Jurkat, Clone E6-1 (cell line): ENCODE results near the gene APBA1.

Experiments
- DNase-seq: peaks from one replicate; pipeline ENCODE4 v3.0.0-alpha.2; 2011; ENCODE audit warnings: low read depth, low spot score
- H3K4me3 ChIP-seq: 2 replicates; pipeline ENCODE4 v1.5.1; 2011; ENCODE audit warnings: mild to moderate bottlenecking, low read length, control low read depth, moderate library complexity

APBA1 gene

DNA sequence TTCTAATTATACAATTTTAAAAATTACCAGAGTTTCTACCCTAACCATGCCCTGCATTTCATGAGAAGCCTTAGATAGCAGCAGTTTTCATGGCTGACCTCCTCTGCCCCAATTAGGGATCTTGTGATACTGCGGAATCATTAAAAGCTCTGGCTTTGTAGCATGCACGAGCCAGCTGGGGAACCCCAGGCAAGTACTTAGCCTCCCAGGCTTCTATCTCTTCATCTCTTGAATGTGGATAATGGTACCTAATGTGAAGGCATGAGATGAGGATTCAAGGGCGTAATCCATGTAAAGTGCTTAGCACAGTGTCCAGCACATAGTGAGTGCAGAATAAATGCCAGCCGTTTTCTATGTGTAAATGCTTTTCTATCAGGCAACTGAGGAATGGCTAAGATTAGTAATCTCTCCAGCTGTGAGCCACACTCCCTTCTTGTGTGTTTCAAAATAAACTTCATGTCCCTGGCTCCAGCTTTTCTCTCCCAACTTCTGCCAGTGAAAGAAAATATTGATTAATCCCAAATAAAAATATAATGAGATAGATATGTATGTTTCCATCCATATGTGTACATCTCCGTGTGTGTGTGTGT is 88.4 kb downstream of the APBA1 start:
- H3K4me3 ChIP-seq = no peak overlapping the region
- DNase-seq = no peak

DNA sequence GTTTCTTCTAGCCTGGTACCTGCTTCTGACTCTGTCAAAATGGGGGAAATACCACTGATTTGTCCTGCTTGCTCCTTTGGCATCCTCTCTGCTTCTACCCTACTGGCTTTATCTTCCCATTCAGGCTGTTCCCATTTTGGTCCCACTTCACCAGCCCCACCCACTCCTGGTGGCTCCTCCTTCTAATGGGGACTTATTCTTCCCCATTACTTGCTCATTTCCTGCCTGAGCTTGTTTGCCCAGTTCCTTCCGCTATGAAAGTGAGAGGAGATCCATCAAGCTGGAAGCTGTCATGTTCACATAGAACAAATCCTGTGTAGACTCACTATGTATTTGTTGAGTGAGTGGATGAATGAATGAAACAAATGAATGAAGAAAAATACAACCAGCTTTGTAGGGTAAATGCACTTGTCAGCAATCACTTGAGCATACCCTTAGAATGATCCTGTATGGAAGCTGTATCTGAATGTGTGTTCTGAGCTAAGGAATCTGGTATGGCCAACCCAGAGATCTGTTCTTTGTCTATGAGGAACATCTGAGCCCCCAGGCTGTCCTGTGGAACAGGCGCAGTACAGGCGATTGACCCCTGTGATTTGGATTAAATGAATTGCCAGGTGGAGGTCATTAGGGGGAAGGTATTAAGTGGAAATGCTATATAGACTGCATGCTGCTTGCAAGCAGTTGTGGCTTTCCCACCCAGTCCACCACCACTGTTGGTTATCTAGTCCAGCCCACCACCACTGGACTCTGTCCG is 89.5 kb downstream of the APBA1 start:
- DNase-seq = no peak
- no peak overlapping the region for H3K4me3 ChIP-seq

DNA sequence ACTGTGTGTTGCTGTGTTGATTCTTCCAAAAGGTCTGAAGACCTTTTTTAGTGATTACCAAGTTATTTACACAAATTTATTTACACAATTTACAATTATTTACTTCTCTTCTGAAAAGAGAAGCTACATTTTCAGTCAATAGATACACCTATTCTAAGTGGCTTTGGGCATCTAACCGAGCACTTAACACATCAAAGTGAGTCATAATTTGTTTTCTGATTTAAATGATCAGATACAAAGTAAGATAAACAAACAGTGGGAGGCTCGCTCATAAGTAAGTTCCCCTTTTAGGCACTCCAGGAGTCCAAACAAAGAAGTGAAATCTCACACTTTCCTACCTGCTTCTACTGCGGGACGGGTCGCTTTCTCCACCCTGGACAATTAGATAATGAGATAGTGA is 90.2 kb downstream of the APBA1 start:
- DNase-seq = no peak
- H3K4me3 ChIP-seq = no peak overlapping the region

DNA sequence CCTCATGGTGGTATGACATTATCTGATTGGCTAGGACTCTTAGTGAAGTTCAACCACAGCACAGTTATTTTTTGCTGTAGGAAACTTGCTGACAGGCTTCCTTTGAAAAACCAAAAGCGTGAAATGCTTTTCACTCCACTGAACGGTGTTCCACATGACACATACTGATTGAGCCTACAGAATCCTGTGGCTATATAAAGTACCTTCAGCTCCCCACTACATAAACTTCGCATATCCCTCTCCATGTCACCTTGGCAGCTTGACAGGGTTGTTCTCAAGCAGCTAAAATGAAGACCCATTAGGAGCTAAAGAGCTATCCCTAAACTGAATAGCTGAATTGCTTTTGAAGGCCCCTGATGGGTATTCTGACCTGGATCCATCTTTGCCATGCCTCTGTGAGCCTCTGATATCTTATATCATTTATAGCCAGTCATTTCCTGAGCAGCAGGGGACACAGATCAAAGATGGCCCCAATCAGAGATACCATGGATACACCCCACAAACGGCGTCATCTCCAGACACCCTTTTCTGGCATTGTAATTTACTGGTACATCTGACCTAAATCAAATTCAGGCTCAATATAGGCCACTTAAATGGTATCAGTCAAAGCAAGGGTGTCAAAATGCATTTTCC is 91.5 kb downstream of the APBA1 start:
- no peak overlapping the region for H3K4me3 ChIP-seq
- peak; percentile 46 for DNase-seq

DNA sequence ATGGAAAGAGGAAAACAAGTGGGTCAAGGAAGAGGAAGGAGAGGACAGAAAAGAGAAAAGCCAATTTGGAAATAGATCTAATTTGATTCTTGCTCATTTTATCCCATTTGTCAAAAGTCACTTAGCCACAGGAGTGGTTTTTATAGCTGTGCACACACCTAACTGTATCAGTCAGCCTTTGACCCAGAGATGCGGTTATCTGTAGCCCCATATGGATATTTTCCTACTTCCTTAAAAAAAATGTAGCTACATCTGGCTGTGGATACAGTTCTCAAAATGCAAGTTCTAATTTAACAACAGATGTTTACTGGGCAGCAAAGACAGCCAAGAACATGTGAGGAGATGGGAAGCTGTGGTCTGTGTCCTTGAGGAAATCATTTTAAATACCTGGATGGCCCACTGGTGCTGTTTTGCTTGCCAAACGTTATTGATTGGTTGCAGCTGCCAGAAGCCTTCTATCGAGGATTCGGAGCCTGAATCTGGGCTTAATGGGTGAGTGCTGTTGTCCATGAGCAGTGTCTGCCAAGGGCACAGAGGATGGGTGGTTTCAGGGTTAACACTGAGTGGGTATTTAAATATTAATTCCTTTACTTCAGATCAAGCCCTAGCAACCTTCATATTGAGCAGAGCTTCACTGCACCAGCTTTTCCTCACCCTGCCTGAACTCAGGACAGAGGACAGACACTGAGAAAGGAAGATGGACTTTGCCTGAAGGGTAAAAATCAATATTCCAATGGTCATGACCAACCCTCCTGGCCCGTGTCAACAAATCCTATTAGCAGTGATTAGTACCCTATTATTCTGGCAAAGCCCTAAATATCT is 92.2 kb downstream of the APBA1 start:
- no peak for DNase-seq
- H3K4me3 ChIP-seq = no peak overlapping the region

DNA sequence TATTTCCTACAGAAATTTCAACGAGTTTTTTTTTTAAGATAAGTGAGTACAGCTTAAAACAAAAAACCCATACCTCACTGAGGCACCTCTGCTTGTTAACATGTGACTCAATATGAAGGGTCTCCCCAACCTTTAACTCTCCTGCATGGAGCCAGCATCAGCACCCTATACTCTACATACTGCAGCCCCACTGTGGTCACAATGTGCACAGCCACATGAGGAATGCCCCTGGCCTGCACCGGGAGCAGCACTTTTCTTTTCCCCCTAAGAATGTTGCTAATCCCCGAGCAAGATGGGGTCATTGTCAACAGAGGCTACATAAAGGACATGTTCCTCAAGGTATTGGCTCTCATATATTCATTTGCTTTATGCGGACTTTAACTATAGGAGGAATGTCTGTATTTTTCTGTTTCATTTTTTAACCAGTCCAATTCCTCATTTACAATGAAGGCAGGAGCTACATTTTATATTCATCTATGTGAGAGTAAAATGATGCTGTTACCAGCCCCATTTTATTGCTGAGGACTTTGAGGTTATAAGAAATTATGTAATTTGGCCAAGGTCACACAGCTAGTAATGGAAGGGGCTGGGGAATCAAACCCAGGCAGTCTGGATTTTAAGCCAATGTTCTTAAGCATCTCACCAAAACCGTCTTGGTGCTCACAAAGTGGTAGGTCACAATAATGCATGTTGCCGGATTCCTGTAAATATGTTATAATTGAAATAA is 93.0 kb downstream of the APBA1 start:
- no peak overlapping the region for H3K4me3 ChIP-seq

DNA sequence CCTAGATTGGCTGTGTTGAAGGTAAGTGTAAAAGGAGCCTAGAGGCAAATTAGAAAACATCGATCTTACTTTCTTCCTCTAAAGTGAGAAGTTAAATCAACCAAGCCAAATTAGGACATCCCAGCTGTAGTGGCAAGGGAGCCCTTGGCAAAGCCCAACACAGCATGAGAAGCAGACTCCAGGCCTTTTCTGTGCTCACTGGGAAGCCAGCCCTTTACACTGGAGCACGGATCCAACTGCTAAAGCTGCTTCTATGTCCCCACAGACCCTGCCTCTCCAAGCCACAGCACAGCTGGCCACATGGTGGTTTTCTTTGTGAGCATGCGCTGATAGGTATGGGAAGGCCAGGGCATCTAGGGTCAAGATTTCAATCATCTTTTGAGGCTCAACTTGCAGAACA is 94.1 kb downstream of the APBA1 start:
- no peak overlapping the region for H3K4me3 ChIP-seq

More for the DNA sequence above, 93.0 kb downstream of the APBA1 start:
- no peak for DNase-seq

DNA sequence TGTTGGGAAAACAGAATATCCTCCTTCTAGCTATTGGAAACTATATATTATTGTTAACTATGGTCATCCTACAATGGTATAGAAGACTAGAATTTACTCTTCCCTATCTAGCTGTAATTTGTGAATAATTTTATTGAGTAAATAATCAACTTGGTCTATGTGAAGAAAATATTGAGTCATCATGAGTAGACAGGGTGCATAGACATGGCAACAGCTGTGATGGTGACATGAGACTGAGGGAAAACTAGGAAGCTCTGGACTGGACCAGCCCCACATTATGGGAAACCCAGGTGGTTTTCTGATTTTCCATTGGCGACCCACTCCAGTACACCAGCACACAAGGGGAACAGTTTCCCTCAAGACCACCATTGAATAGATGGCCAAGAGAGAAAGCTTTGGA is 95.0 kb downstream of the APBA1 start:
- H3K4me3 ChIP-seq = no peak overlapping the region
- no peak for DNase-seq

More for the DNA sequence above, 94.1 kb downstream of the APBA1 start:
- no peak for DNase-seq

DNA sequence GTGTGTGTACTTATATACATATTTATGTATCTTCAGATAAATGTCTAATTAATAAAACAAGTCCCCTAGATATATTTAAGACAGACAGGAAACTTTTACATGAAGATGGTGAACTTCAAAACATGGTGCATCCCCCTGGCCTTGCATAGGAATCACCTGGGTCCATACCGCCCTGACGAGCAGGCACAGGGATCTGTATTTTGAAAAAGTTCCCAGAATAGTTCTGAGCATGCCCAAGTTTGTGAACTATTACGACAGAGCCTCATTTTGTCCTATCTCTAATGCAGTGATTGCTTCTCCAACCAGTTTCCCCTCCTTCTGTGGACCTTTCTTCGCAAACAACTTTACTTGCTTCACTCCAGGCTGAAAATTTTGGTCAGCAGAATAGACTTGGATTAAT is 98.1 kb downstream of the APBA1 start:
- DNase-seq = no peak

DNA sequence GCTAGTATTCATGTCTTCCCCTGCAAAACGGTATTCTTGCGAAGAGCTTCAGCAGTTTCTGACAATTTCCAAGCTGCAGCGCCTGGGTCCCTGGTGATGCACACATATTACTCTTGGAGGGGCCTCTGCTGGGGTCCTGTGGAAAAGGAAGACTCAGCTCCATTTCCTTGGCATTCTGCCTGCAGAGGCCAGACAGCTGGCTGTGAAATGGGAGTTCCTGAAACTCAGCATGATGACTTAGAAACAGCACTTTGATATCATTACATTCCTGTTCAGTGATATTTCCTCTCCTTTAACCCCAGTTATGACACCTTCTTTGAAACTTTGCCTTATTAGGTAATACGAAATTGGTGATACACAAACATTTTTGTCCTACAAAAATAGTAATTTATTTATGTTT is 98.5 kb downstream of the APBA1 start:
- no peak for DNase-seq

More for the DNA sequence above, 98.1 kb downstream of the APBA1 start:
- no peak overlapping the region for H3K4me3 ChIP-seq

DNA sequence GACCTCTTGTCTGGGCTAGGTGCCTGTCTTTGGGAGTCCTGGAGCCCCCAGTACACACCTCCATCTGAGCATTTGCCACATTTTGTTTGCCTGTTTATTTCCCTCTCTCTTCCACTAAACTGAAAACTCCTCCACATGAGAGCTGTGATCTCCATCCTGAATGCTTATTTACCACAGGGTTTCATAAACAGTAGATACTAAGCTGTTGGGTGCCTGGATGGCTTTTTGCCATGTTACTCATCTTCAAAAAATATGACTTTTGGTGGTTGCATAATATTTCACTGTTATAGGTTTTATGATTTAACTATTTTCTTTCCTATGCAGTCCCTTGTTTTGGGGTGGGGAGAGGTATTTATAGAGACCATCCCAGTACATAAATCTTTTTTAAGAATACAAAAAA is 99.6 kb downstream of the APBA1 start:
- no peak for DNase-seq
- H3K4me3 ChIP-seq = no peak overlapping the region

More for the DNA sequence above, 98.5 kb downstream of the APBA1 start:
- H3K4me3 ChIP-seq = no peak overlapping the region

DNA sequence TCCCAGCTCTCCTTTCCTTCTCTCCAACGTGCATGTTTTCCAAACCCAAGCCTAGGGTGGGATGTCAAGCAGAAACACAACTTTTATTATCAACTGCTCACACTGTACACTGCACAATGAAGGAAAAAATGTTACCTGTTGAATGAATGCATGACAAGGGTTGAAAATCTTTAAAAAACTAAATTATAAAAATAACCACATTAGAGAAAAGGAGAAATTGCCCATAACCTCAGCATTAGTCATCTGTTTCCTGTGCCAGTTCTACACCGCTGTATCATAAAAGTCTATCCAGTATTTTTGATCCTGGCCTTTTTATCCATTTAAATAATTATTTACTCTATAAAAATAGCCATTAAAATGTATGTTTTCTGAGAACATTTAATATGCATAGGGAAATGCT is 101.1 kb downstream of the APBA1 start:
- H3K4me3 ChIP-seq = no peak overlapping the region
- DNase-seq = no peak

DNA sequence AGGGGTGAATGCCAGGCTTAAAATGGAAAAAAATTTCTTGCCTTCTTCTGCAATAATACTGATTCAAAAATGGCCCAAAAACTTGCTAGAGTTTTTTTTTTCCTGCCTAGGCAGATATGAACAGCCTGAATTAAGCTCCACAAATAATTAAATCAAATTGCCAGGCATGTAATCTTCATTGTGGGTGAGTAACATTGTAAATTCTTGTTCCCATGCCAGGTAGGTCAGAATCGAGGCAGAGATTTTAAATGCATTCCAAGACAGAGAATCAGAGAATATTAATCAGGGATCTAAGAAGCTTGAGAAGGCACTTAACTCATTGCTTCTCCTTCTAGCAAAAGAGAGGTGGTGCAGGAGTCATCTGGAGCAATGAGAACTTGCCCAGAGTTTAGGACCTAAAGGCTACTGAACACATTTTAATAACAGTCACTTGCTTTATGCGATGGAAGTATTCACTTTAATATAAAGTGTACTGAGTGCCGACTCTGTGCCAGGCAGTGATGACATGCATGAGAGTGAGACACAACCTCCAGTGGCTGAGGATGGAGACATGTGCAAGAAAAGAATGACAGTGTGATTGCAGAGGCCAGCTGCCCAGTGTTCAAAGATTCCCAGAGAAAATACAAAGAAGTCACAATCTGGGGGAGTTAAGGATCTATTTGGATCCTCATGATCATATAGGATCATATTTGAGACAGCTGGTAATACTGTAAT is 102.3 kb downstream of the APBA1 start:
- no peak for DNase-seq
- no peak overlapping the region for H3K4me3 ChIP-seq

DNA sequence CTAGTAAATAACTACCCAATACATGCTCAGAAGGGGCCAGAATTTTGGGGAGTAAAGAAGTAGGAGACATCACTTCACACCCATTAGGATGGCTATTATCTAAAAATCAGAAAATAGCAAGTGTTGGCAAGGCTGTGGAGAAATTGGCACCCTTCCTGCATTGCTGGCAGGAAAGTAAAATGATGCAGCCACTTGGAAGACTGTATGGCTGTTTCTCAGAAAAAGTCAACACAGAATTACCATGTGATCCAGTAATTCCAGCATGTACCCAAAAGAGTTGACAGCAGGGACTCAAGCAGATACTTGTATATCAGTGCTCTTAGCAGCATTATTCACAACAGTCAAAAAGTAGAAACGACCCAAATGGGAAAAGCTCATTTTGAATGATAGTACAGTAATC is 107.6 kb downstream of the APBA1 start:
- H3K4me3 ChIP-seq = no peak overlapping the region
- no peak for DNase-seq

DNA sequence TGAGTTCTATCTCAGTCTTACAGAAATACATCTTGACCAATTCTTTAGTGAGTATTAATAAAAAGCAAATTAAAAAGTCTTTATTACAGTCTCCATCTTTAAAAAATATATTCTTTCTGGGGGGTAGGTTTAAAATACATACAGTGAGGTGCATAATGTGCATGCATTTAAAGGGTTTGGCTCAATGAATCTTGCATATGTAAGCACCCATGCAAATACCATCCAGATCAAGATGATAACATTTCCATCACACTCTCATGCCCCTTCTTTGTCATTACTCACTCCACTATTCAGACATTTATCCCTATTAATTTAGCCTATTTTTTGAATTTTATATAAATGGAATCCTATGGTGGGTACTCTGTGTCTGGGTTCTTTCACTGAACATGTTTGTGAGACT is 113.0 kb downstream of the APBA1 start:
- no peak for DNase-seq
- H3K4me3 ChIP-seq = no peak overlapping the region

DNA sequence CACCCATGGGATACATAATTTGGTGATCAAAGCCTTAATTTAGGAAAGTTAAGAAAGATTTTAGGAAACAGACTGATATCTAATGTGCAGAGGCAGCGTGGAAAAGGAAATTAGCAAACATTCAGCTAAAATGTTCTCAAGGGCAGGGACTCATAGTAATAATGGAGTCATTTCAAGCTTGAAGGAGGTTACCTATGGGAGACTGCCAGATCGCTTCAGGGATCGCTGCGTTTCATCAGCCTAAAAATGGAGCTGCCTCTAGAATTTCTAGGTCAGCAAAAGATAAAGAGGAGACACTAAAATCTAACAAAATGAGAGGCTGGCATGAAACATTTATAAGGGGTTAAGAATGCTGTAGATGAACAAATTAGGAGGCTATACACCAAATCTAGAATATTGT is 115.5 kb downstream of the APBA1 start:
- no peak overlapping the region for H3K4me3 ChIP-seq
- no peak for DNase-seq

DNA sequence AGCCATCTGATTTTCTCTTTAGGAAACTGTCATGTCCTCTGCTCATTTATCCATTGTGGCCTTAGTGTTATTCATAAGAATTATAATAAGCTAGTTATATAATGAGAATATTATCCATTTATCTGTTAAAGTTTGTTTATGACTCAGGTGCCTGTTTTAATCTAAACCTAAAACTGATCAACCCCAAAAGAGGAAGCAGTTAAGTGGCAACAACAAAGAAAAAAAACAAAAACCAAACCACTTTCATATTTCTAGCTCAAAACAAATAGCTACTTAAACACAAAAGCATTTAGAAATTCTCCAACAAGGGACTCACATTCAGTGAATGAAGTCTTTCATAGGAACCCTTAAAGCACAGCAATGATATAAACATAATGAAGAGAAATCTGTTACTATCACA is 116.4 kb downstream of the APBA1 start:
- H3K4me3 ChIP-seq = no peak overlapping the region
- DNase-seq = no peak

DNA sequence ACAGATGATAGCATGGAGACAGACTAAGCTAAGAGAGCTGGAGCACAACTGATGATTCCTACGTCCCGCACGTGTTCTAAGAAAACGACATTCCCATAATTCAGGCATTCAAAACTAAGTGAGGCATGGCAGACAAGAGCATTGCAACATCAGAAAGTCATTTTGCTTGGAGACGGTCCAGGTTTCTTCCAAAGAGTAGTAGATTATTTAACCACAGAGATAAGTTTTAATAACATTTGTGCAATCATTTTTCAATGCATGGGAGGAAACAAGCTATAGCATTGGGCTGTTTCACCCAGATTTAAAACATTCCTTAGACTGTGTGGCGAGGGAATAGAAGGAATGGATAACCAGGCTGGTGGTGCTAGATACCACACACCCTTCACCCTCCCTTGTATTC is 117.2 kb downstream of the APBA1 start:
- no peak for DNase-seq
- no peak overlapping the region for H3K4me3 ChIP-seq
